Stimulated activated naive CD8-positive, alpha-beta T cell treated with anti-CD3 and anti-CD28 coated beads, Interleukin-15, Interleukin-2, amounts not matched to agents 100 U/mL and 50 U/mL, for 24 hours (primary cell): ENCODE measurements around the gene NDUFA6.
"Not testable (repeated sequence)": the region's sequence is repeated elsewhere in the genome, so short reads cannot be mapped to it uniquely, and the experiment has no call there.

Experiments used
- ATAC-seq: fragments of 150-1000 bp; cut with Tn5 transposase; one replicate; pipeline ENCODE4 v1.10.0; 2021
- DNase-seq: peaks from one replicate; pipeline ENCODE4 v3.0.0; 2021

Gene NDUFA6

GRCh38 chr22:42090596-42091454, at the start of gene NDUFA6:
TSS of gene NDUFA6 (minus strand) at chr22:42090772. CDS start at chr22:42090744, 28 bp downstream.
- DNase-seq, result peak; percentile 97
- ATAC-seq, result peak; percentile 99

GRCh38 chr22:42140153-42140552, 49.6 kb upstream of the NDUFA6 start:
- ATAC-seq, DNase-seq: not testable (repeated sequence)

GRCh38 chr22:42139508-42139907, 48.9 kb upstream of the NDUFA6 start:
- not testable (repeated sequence) for ATAC-seq, DNase-seq

GRCh38 chr22:42138972-42139371, 48.4 kb upstream of the NDUFA6 start:
- ATAC-seq, result no peak
- DNase-seq, result no peak

- no peak for DNase-seq
- ATAC-seq, result no peak
These were observed 47.7 kb upstream of the NDUFA6 start for GRCh38 chr22:42138122-42138770.

DNA sequence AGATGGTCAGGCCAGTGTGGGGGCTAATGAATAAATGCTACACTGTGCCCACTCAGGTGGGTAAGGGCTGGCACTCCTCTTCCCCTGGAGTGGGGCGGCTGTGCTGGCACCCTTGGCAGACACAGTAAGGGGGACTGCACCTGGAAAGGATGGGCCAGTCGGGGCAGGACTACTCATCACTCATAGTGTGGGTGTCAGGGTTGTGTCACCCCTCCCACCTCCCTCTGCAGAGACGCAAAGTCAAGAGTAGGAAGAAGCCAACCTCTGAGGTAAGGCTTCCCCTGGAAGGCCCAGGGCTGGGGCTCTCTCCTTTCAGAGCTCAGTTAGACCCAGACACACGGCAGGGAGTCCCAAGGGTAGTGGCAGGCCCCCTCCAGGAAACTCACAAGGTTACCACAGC, 45.1 kb upstream of the NDUFA6 start:
- DNase-seq, result not testable (repeated sequence)
- peak; percentile 91 for ATAC-seq

- DNase-seq (no peak), ATAC-seq (no peak)
These were observed 43.8 kb upstream of the NDUFA6 start for GRCh38 chr22:42134100-42135020.

DNA sequence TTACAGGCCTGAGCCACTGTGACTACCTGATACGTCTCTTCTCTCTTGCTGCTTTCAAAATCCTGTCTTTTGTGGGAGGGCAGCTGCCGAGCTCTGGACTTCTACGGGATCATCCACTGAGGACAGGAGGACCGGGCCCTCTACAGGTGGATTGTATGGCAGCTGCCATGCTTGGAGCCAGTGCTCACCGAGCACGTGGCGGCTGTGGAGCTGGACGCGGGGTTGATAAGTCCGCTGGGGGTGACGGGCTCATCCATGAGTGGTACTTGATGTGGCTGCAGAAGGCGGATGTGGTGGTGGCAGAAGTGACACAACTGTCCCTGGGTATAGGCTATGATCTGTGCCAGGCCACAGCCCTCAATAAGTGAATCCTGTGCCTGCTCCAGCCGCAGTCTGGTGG, 41.9 kb upstream of the NDUFA6 start:
- DNase-seq (no peak), ATAC-seq (no peak)

GRCh38 chr22:42131562-42131961, 41.0 kb upstream of the NDUFA6 start:
- DNase-seq, result no peak
- no peak for ATAC-seq

- ATAC-seq, DNase-seq: not testable (repeated sequence)
These were observed 40.3 kb upstream of the NDUFA6 start, which contains the start of gene CYP2D6 for GRCh38 chr22:42130639-42131431. TSS of gene CYP2D6 (minus strand) at chr22:42130810. CDS start at chr22:42130791, 19 bp downstream.

DNA sequence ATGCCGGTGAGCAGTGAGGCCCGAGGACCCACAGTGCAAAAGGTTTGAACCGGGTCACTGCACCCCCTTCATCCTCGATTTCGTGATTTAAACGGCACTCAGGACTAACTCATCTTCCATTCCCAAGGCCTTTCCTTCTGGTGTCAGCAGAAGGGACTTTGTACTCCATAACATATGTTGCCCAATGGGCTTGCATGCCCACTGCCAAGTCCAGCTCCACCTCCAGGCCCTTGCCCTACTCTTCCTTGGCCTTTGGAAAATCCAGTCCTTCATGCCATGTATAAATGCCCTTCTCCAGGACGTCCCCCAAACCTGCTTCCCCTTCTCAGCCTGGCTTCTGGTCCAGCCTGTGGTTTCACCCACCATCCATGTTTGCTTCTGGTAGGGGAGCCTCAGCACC, 39.6 kb upstream of the NDUFA6 start:
- not testable (repeated sequence) for DNase-seq, ATAC-seq

DNA sequence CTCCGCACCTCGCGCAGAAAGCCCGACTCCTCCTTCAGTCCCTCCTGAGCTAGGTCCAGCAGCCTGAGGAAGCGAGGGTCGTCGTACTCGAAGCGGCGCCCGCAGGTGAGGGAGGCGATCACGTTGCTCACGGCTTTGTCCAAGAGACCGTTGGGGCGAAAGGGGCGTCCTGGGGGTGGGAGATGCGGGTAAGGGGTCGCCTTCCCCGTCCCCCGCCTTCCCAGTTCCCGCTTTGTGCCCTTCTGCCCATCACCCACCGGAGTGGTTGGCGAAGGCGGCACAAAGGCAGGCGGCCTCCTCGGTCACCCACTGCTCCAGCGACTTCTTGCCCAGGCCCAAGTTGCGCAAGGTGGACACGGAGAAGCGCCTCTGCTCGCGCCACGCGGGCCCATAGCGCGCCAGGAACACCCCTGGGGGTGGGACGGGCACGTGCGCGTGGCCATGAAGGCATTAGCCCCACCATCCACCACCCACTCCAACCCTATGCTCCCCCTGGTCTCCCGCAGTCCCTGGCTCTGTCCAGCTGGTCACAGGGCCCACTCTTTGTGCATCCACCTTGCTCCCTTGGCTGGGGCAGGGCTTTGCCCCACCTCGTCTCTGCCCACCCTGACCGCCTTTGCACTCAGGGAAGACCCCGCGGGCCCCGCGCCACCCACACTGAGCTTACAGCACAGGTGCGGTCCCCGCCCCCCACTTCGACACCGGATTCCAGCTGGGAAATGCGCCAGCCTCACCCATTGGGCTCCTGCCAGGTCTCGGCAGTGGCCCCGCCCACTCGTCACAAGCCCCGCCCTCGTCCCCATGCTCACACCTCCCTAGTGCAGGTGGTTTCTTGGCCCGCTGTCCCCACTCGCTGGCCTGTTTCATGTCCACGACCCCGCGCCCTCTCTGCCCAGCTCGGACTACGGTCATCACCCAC, 38.5 kb upstream of the NDUFA6 start:
- ATAC-seq, result not testable (repeated sequence)
- peak; percentile 26 for DNase-seq

- ATAC-seq, DNase-seq: not testable (repeated sequence)
These were observed 37.4 kb upstream of the NDUFA6 start for GRCh38 chr22:42128007-42128406.

GRCh38 chr22:42127606-42128005, 37.0 kb upstream of the NDUFA6 start:
- no peak for ATAC-seq
- DNase-seq, result no peak

DNA sequence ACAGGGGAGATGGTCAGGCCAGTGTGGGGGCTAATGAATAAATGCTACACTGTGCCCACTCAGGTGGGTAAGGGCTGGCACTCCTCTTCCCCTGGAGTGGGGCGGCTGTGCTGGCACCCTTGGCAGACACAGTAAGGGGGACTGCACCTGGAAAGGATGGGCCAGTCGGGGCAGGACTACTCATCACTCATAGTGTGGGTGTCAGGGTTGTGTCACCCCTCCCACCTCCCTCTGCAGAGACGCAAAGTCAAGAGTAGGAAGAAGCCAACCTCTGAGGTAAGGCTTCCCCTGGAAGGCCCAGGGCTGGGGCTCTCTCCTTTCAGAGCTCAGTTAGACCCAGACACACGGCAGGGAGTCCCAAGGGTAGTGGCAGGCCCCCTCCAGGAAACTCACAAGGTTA, 33.0 kb upstream of the NDUFA6 start:
- peak; percentile 64 for ATAC-seq
- not testable (repeated sequence) for DNase-seq

- peak; percentile 79 for ATAC-seq
- DNase-seq, result peak; percentile 40
These were observed 29.9 kb upstream of the NDUFA6 start for GRCh38 chr22:42120231-42121021.

GRCh38 chr22:42116848-42117424, 26.4 kb upstream of the NDUFA6 start:
- ATAC-seq (no peak), DNase-seq (no peak)

DNA sequence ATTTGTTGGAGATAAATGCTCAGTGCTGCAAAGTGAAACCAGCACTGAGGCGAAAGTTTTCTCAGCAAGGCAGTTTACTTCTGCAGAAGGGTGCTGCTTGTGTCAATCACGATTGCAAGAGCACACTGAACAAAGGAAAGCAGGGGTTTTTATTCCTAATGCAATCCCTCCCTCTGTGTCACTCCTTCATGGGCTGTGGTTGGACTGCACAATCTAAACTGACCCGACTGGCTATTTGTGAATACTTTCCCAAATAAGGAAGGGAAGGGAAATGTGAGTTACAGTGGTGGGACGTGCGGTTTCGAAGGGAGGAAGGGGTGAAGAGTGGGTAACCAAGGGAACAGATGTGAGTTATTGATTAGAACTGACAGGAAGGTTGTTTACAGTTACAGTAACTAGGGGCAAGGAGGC, 24.9 kb upstream of the NDUFA6 start:
- not testable (repeated sequence) for ATAC-seq, DNase-seq

GRCh38 chr22:42114721-42115120, 24.1 kb upstream of the NDUFA6 start:
- ATAC-seq (no peak), DNase-seq (peak; percentile 26)
